Hepatocyte (in vitro differentiated cells): Measurements from ENCODE around the gene AP2A1. TPM values are rescaled to one million over a fixed set of nuclear protein-coding genes. Genes with fewer than 3 reads are reported as not detected.

Source experiments
- DNase-seq: peaks from one replicate; pipeline ENCODE4 v3.0.0-alpha.2; 2016; ENCODE audit warnings: low spot score
- H2AFZ ChIP-seq: fragments of 200-600 bp; sonication (generic); 2 replicates; pipeline ENCODE4 v1.6.0; 2016; ENCODE audit warnings: antibody characterized with exemption, mild to moderate bottlenecking
- H3K27ac ChIP-seq: fragments of 200-600 bp; sonication (generic); 2 replicates; pipeline ENCODE4 v1.5.1; 2016; ENCODE audit warnings: mild to moderate bottlenecking
- H3K27me3 ChIP-seq: fragments of 200-600 bp; sonication (generic); 2 replicates; pipeline ENCODE4 v1.6.1; 2016
- H3K36me3 ChIP-seq: fragments of 200-600 bp; sonication (generic); replicated peaks from 2 replicates; pipeline ENCODE4 v1.5.1; 2016; ENCODE audit warnings: low read depth; ENCODE audit not compliant: insufficient read depth
- H3K4me1 ChIP-seq: fragments of 200-600 bp; sonication (generic); 2 replicates; pipeline ENCODE4 v1.5.1; 2016; ENCODE audit warnings: mild to moderate bottlenecking, moderate library complexity; ENCODE audit not compliant: insufficient read depth
- H3K4me2 ChIP-seq: fragments of 200-600 bp; sonication (generic); 2 replicates; pipeline ENCODE4 v1.6.0; 2016
- H3K4me3 ChIP-seq: fragments of 200-600 bp; sonication (generic); 2 replicates; pipeline ENCODE4 v1.5.1; 2016; ENCODE audit warnings: mild to moderate bottlenecking
- H3K79me2 ChIP-seq: fragments of 200-600 bp; sonication (generic); 2 replicates; pipeline ENCODE4 v1.6.0; 2017; ENCODE audit warnings: mild to moderate bottlenecking
- H3K9me2 ChIP-seq: fragments of 200-600 bp; sonication (generic); replicated peaks from 2 replicates; pipeline ENCODE4 v1.6.0; 2017; ENCODE audit warnings: mild to moderate bottlenecking; ENCODE audit not compliant: insufficient read depth
- H3K9me3 ChIP-seq: fragments of 200-600 bp; sonication (generic); 2 replicates; pipeline ENCODE4 v1.5.1; 2016; ENCODE audit warnings: low read depth, mild to moderate bottlenecking
- H4K20me1 ChIP-seq: fragments of 200-600 bp; sonication (generic); 2 replicates; pipeline ENCODE4 v1.6.0; 2016; ENCODE audit warnings: mild to moderate bottlenecking; ENCODE audit not compliant: insufficient read depth, poor library complexity, severe bottlenecking
- CTCF ChIP-seq: fragments of 200-600 bp; sonication (generic); IDR thresholded peaks from 2 replicates; pipeline ENCODE4 v1.5.1; 2016; ENCODE audit warnings: antibody characterized with exemption, mild to moderate bottlenecking; ENCODE audit not compliant: poor library complexity
- EZH2 ChIP-seq: fragments of 200-600 bp; sonication (generic); IDR thresholded peaks from 2 replicates; pipeline ENCODE4 v1.6.1; 2016; ENCODE audit warnings: antibody characterized with exemption, mild to moderate bottlenecking, borderline replicate concordance
- EZH2phosphoT487 ChIP-seq: fragments of 200-600 bp; sonication (generic); IDR thresholded peaks from one replicate; pipeline ENCODE4 v1.6.1; 2018; ENCODE audit warnings: antibody characterized with exemption, mild to moderate bottlenecking, low read depth, moderate library complexity; ENCODE audit not compliant: unreplicated experiment, severe bottlenecking
- WGBS: methylation state at CpG from one replicate; pipeline ENCODE4 v1.1.6; 2016; ENCODE audit warnings: low lambda C conversion rate; ENCODE audit errors: missing lambda C conversion rate; 5-methylcytosine and 5-hydroxymethylcytosine counted together
- polyA plus RNA-seq: library from polyadenylated mRNA; unstranded; fragments of >200 nt; fragmentation: Nextera tagmentation; extraction: Ambion mirVana; gene quantifications from 2 replicates; pipeline ENCODE4 v1.2.1, GENCODE V29; 2016
- total RNA-seq: library from RNA; depleted of rRNA; stranded (reverse); fragments of >200 nt; gene quantifications from 2 replicates; pipeline ENCODE4 v1.2.3, GENCODE V29; 2014

AP2A1 gene
- total and polyA plus RNA-seq, 2 experiments from 2014 or later: 62.1 to 64.8 TPM

- Histone ChIP-seq H3K4me1 (peaks cover 11% of the 10 kb centered on the region), H3K9me3 (no peaks in the 10 kb centered on the region), H3K4me3 (no peak overlapping the region), H4K20me1 (peaks cover 3% of the 10 kb centered on the region), H3K79me2 (peaks cover 78% of the 10 kb centered on the region), H3K36me3 (no peaks in the 10 kb centered on the region), H3K27ac (no peak overlapping the region), H3K9me2 (no peaks in the 10 kb centered on the region), H2AFZ (no peak overlapping the region), H3K27me3 (no peaks in the 10 kb centered on the region), H3K4me2 (no peak overlapping the region)
- WGBS: 94% methylated on average over 8 of the region's 8 CpGs
- TF ChIP-seq EZH2 (no peak), EZH2phosphoT487 (no peak), CTCF (no peak)
- no peak for DNase-seq
Observed at GRCh38 chr19:49770529-49770928, 3.7 kb downstream of the AP2A1 start.

- Histone ChIP-seq H3K9me2 (no peaks in the 10 kb centered on the region), H3K27ac (no peak overlapping the region), H3K4me3 (no peak overlapping the region), H3K27me3 (no peaks in the 10 kb centered on the region), H4K20me1 (peaks cover 3% of the 10 kb centered on the region), H3K79me2 (peaks cover 85% of the 10 kb centered on the region), H3K4me1 (peaks cover 6% of the 10 kb centered on the region), H3K4me2 (no peak overlapping the region), H3K9me3 (no peaks in the 10 kb centered on the region), H3K36me3 (no peaks in the 10 kb centered on the region), H2AFZ (no peak overlapping the region)
- WGBS: 90% methylated on average over 13 of the region's 13 CpGs
- TF ChIP-seq EZH2 (no peak), CTCF (no peak), EZH2phosphoT487 (no peak)
- no peak for DNase-seq
Observed at GRCh38 chr19:49771674-49772139, 4.9 kb downstream of the AP2A1 start.

- no peak for DNase-seq
- H4K20me1 ChIP-seq: peaks cover 3% of the 10 kb centered on the region
- H2AFZ ChIP-seq: no peak overlapping the region
- H3K4me3 ChIP-seq: no peak overlapping the region
- peaks cover 5% of the 10 kb centered on the region for H3K4me1 ChIP-seq
- H3K9me3 ChIP-seq: no peaks in the 10 kb centered on the region
- no peaks in the 10 kb centered on the region for H3K9me2 ChIP-seq
- no peak overlapping the region for H3K27ac ChIP-seq
- WGBS: 78% methylated on average over 9 of the region's 10 CpGs
- H3K27me3 ChIP-seq: no peaks in the 10 kb centered on the region
- H3K36me3 ChIP-seq: no peaks in the 10 kb centered on the region
- TF ChIP-seq EZH2phosphoT487: no peak
- TF ChIP-seq CTCF: no peak
- TF ChIP-seq EZH2: no peak
- H3K79me2 ChIP-seq: peaks cover 80% of the 10 kb centered on the region
- no peak overlapping the region for H3K4me2 ChIP-seq
Observed at GRCh38 chr19:49772850-49773432, 6.1 kb downstream of the AP2A1 start.
